NT2/D1 (cell line): Measurements from ENCODE around the gene SDK2.

Experiments used
- SUZ12 ChIP-seq: IDR thresholded peaks from 2 replicates; pipeline ENCODE4 v1.6.1; 2011; ENCODE audit not compliant: insufficient read length, insufficient read depth; ENCODE audit errors: extremely low read depth
- YY1 ChIP-seq: IDR thresholded peaks from 2 replicates; pipeline ENCODE4 v1.6.1; 2011; ENCODE audit not compliant: insufficient read length, insufficient read depth
- ZNF274 ChIP-seq: IDR thresholded peaks from 2 replicates; pipeline ENCODE4 v1.6.1; 2011; ENCODE audit warnings: mild to moderate bottlenecking, low read depth, low read length

- TF ChIP-seq YY1: no peak
- TF ChIP-seq ZNF274: no peak
- TF ChIP-seq SUZ12: no peak
Measured at GRCh38 chr17:73679476-73679875, 35.2 kb upstream of the SDK2 start.
